Panc1 (cell line): ENCODE measurements around the gene B4GALT5. TPM values are rescaled to one million over a fixed set of nuclear protein-coding genes. Genes with fewer than 3 reads are reported as not detected.
A peak's percentile ranks its signal among the peaks of the same experiment; 100 is the strongest.
"Not testable (repeated sequence)": the region's sequence is repeated elsewhere in the genome, so short reads cannot be mapped to it uniquely, and the experiment has no call there.

Source experiments
- ATAC-seq: fragments of 200-7000 bp; cut with Tn5 transposase; 2 replicates; pipeline ENCODE4 v1.9.1; 2020; ENCODE audit warnings: mild to moderate bottlenecking, moderate library complexity
- BruUV-seq: library from RNA; stranded (reverse); fragments of 400-500 nt; replicated peaks from 2 replicates; lab custom pipeline; 2021; lab: Mats Ljungman, UMichigan
- CTCF ChIA-PET: fragments of 300-600 bp; sonication (Branson Sonifier 250); formaldehyde crosslinking; loops from one replicate; lab custom pipeline; 2022; ENCODE audit warnings: antibody characterized with exemption; lab: Charles Lee
- POLR2A ChIA-PET: fragments of 300-600 bp; sonication (Branson Sonifier 250); formaldehyde crosslinking; loops from one replicate; lab custom pipeline; 2022; ENCODE audit warnings: antibody characterized with exemption; lab: Charles Lee
- DNase-seq: peaks from one replicate; pipeline ENCODE4 v3.0.0-alpha.2; 2010; ENCODE audit warnings: low read depth, low spot score
- H3K27ac ChIP-seq: 2 replicates; pipeline ENCODE4 v1.5.1; 2011; ENCODE audit warnings: mild to moderate bottlenecking, low read length, inconsistent platforms
- H3K27me3 ChIP-seq: fragments of 200-500 bp; sonication (Bioruptor generic); 2 replicates; pipeline ENCODE4 v1.6.0; 2014; ENCODE audit warnings: low read length, inconsistent platforms; ENCODE audit not compliant: control insufficient read depth, insufficient read depth
- H3K36me3 ChIP-seq: fragments of 200-500 bp; sonication (Bioruptor generic); 2 replicates; pipeline ENCODE4 v1.5.1; 2014; ENCODE audit warnings: inconsistent platforms, mild to moderate bottlenecking, low read length, moderate library complexity; ENCODE audit not compliant: control insufficient read depth, insufficient read depth
- H3K4me1 ChIP-seq: 2 replicates; pipeline ENCODE4 v1.5.1; 2011; ENCODE audit warnings: inconsistent platforms, mild to moderate bottlenecking, low read length, moderate library complexity; ENCODE audit not compliant: control insufficient read depth, insufficient read depth
- H3K4me3 ChIP-seq, 2 experiments: 2 replicates each; pipeline ENCODE4 v1.5.1; 2011 to 2012; ENCODE audit warnings: low read depth in 2 of 2, low read length in 2 of 2, mild to moderate bottlenecking in 2 of 2, inconsistent platforms in 1 of 2, moderate library complexity in 1 of 2
- H3K9me3 ChIP-seq: fragments of 200-500 bp; sonication (Bioruptor generic); 2 replicates; pipeline ENCODE4 v1.5.1; 2014; ENCODE audit warnings: low read depth, mild to moderate bottlenecking, inconsistent platforms, low read length, moderate library complexity; ENCODE audit not compliant: control insufficient read depth, insufficient read depth
- POLR2AphosphoS5 ChIP-seq: IDR thresholded peaks from 2 replicates; pipeline ENCODE4 v1.6.1; 2012; ENCODE audit warnings: mild to moderate bottlenecking, low read depth, low read length, moderate library complexity
- SIN3A ChIP-seq: IDR thresholded peaks from 2 replicates; pipeline ENCODE4 v1.6.1; 2012; ENCODE audit warnings: low read depth, mild to moderate bottlenecking, low read length, moderate library complexity, borderline replicate concordance; ENCODE audit not compliant: insufficient read depth
- TCF7L2 ChIP-seq: IDR thresholded peaks from 2 replicates; pipeline ENCODE4 v1.6.1; 2011; ENCODE audit warnings: mild to moderate bottlenecking, low read depth, low read length, inconsistent platforms
- in situ Hi-C: cut with HindIII; loops from 2 replicates; pipeline ENCODE4 v1.10.0; 2016; ENCODE audit warnings: low sequenced_read_pairs, low pct_unique_long_range_greater_than_20kb
- intact Hi-C: fragments of 100-400 bp; cut with micrococcal nuclease; formaldehyde crosslinking; loops from one replicate; pipeline ENCODE4 v1.10.0; 2022; ENCODE audit not compliant: unreplicated experiment
- total RNA-seq: library from RNA; stranded (reverse); gene quantifications from one replicate; pipeline ENCODE4 v1.2.1, GENCODE V29; 2021; ENCODE audit not compliant: unreplicated experiment
- TF ChIP-seq, protein P1 (sequence below), 2 experiments: IDR thresholded peaks; 2 replicates each; pipeline ENCODE4 v1.6.1; 2011 to 2012; ENCODE audit warnings: low read depth in 2 of 2, control low read depth in 1 of 2, low read length in 1 of 2, mild to moderate bottlenecking in 1 of 2, moderate library complexity in 1 of 2; ENCODE audit not compliant: insufficient read depth in 1 of 2
- TF ChIP-seq, protein P2 (sequence below): fragments of 450-650 bp; IDR thresholded peaks from 2 replicates; pipeline ENCODE4 v1.5.1; 2017; ENCODE audit warnings: mild to moderate bottlenecking

Gene B4GALT5
- total RNA-seq, 1 experiment from 2014 or later, result 40.0 TPM

DNA sequence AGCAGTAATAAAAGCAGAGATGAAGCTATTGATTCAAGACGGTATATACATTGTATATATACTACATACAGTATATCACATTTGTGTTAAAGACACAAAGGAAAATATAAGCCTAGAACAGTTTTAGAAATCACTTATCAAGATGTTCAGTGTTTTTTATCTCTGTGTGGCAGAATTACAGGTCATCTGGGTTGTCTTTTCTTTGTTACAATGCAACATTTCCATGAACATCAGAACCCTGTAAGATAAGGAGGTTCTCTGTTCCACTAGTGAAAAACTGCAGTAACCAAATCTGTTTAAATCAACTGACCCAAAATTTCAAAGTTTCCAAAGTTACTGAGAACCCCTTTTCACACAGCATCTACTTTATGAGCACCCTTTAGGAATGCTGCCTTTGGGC is 42.2 kb downstream of the B4GALT5 start:
- H3K27ac ChIP-seq, result 0 out of 2 replicates have a peak overlapping the region, but pooled peaks have one; percentile 9
- no peak for TF ChIP-seq SIN3A
- TF ChIP-seq, protein P1, sequence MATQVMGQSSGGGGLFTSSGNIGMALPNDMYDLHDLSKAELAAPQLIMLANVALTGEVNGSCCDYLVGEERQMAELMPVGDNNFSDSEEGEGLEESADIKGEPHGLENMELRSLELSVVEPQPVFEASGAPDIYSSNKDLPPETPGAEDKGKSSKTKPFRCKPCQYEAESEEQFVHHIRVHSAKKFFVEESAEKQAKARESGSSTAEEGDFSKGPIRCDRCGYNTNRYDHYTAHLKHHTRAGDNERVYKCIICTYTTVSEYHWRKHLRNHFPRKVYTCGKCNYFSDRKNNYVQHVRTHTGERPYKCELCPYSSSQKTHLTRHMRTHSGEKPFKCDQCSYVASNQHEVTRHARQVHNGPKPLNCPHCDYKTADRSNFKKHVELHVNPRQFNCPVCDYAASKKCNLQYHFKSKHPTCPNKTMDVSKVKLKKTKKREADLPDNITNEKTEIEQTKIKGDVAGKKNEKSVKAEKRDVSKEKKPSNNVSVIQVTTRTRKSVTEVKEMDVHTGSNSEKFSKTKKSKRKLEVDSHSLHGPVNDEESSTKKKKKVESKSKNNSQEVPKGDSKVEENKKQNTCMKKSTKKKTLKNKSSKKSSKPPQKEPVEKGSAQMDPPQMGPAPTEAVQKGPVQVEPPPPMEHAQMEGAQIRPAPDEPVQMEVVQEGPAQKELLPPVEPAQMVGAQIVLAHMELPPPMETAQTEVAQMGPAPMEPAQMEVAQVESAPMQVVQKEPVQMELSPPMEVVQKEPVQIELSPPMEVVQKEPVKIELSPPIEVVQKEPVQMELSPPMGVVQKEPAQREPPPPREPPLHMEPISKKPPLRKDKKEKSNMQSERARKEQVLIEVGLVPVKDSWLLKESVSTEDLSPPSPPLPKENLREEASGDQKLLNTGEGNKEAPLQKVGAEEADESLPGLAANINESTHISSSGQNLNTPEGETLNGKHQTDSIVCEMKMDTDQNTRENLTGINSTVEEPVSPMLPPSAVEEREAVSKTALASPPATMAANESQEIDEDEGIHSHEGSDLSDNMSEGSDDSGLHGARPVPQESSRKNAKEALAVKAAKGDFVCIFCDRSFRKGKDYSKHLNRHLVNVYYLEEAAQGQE (IDR thresholded peaks at IDR 0.05; ENCODE audit: insufficient read depth in 1 of 2, low read depth in 2 of 2, low read length in 1 of 2), result no peak
- no peak for TF ChIP-seq TCF7L2
- TF ChIP-seq, protein P2, sequence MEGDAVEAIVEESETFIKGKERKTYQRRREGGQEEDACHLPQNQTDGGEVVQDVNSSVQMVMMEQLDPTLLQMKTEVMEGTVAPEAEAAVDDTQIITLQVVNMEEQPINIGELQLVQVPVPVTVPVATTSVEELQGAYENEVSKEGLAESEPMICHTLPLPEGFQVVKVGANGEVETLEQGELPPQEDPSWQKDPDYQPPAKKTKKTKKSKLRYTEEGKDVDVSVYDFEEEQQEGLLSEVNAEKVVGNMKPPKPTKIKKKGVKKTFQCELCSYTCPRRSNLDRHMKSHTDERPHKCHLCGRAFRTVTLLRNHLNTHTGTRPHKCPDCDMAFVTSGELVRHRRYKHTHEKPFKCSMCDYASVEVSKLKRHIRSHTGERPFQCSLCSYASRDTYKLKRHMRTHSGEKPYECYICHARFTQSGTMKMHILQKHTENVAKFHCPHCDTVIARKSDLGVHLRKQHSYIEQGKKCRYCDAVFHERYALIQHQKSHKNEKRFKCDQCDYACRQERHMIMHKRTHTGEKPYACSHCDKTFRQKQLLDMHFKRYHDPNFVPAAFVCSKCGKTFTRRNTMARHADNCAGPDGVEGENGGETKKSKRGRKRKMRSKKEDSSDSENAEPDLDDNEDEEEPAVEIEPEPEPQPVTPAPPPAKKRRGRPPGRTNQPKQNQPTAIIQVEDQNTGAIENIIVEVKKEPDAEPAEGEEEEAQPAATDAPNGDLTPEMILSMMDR, result no peak
- TF ChIP-seq POLR2AphosphoS5, result no peak
- no peaks in the 10 kb centered on the region for H3K27me3 ChIP-seq
- no TSS peak for BruUV-seq
- intact Hi-C loops, result no loop called here
- ChIA-PET POLR2A (no interaction called here), CTCF (no interaction called here)
- no peak for DNase-seq
- in situ Hi-C loops, result no loop called here
- H3K4me3 ChIP-seq, result no peak overlapping the region
- H3K4me1 ChIP-seq, result peaks cover 41% of the 10 kb centered on the region
- no peak for ATAC-seq
- H3K9me3 ChIP-seq, result no peaks in the 10 kb centered on the region
- H3K36me3 ChIP-seq, result no peaks in the 10 kb centered on the region

DNA sequence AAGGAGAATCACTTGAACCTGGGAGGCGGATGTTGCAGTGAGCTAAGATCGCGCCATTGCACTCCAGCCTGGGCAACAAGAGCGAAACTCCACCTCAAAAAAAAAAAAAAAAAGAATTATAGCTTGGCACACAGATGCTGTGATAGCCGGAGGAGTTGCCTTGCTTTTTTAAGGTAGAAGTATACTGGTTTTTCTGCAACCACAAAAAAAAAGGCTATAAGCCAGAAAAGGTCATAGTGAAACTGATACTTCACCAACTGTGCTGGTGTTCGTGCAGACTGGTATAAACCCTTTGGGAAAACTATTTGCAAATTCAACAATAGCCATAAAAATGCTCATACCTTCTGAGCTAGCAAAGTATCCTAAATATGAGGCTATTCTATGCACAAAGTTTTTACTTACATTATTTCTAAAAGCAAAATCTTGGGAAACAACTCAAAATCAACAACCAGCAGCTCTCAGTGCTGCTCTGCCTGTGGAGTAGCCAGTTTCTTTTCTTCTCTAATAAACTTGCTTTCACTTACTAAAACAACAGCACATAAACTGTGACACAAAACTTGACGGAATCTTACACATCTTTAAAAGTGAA is 44.0 kb downstream of the B4GALT5 start:
- CTCF ChIA-PET, result interaction anchor here (0.6 kb wide), 1 partner anchor 125 kb away, joined by 5 read pairs; no protein-coding TSS in a partner anchor
- intact Hi-C loops, result no loop called here

DNA sequence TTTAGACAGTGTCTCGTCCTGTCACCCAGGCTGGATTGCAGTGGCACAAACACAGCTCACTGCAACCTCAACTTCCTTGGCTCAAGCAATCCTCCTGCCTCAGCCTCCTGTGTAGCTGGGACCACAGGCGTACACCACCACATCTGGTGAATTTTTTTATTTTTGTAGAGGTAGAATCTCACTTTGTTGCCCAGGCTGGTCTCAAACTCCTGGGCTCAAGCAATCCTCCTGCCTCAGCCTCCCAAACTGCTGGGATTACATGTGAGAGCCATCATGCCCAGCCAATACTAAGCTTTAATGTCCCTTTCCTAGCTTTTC is 44.8 kb downstream of the B4GALT5 start:
- H3K27ac ChIP-seq, ATAC-seq, H3K36me3 ChIP-seq, intact Hi-C loops, BruUV-seq, CTCF ChIA-PET, in situ Hi-C loops, H3K9me3 ChIP-seq, POLR2A ChIA-PET, H3K27me3 ChIP-seq, H3K4me3 ChIP-seq, DNase-seq: not testable (repeated sequence)
- H3K4me1 ChIP-seq, result peaks cover 21% of the 10 kb centered on the region

More for the DNA sequence above, 44.0 kb downstream of the B4GALT5 start:
- H3K9me3 ChIP-seq, result no peaks in the 10 kb centered on the region
- no peak overlapping the region for H3K4me3 ChIP-seq
- no peaks in the 10 kb centered on the region for H3K27me3 ChIP-seq
- POLR2A ChIA-PET, result no interaction called here
- in situ Hi-C loops, result no loop called here
- peaks cover 27% of the 10 kb centered on the region for H3K4me1 ChIP-seq
- TF ChIP-seq, protein P2, result no peak
- TF ChIP-seq, protein P1 (IDR thresholded peaks at IDR 0.05; ENCODE audit: insufficient read depth in 1 of 2, low read depth in 2 of 2, low read length in 1 of 2), result no peak
- TF ChIP-seq TCF7L2 (no peak), SIN3A (no peak), POLR2AphosphoS5 (no peak)
- H3K27ac ChIP-seq, result no peak overlapping the region
- no peak for ATAC-seq
- no TSS peak for BruUV-seq
- DNase-seq, result no peak
- H3K36me3 ChIP-seq, result no peaks in the 10 kb centered on the region
